BE2C (cell line): ENCODE results near the gene CWC27.

Experiments
- DNase-seq: peaks from one replicate; pipeline ENCODE4 v3.0.0-alpha.2; 2020
- H3K27me3 ChIP-seq: fragments of 250-450 bp; sonication (Bioruptor Pico); 2 replicates; pipeline ENCODE4 v1.5.1; 2020; ENCODE audit warnings: mild to moderate bottlenecking
- H3K36me3 ChIP-seq: fragments of 250-450 bp; sonication (Bioruptor Pico); 2 replicates; pipeline ENCODE4 v1.5.1; 2020; ENCODE audit warnings: mild to moderate bottlenecking
- H3K4me1 ChIP-seq: fragments of 250-450 bp; sonication (Bioruptor Pico); 2 replicates; pipeline ENCODE4 v1.5.1; 2020
- H3K4me3 ChIP-seq: 2 replicates; pipeline ENCODE4 v1.5.1; 2011; ENCODE audit warnings: low read depth, low read length
- H3K9me3 ChIP-seq: fragments of 250-450 bp; sonication (Bioruptor Pico); 2 replicates; pipeline ENCODE4 v1.5.1; 2020
- TF ChIP-seq, protein P1 (sequence below): IDR thresholded peaks from 2 replicates; pipeline ENCODE4 v1.5.1; 2012; ENCODE audit warnings: mild to moderate bottlenecking, low read depth, low read length

The CWC27 gene

DNA sequence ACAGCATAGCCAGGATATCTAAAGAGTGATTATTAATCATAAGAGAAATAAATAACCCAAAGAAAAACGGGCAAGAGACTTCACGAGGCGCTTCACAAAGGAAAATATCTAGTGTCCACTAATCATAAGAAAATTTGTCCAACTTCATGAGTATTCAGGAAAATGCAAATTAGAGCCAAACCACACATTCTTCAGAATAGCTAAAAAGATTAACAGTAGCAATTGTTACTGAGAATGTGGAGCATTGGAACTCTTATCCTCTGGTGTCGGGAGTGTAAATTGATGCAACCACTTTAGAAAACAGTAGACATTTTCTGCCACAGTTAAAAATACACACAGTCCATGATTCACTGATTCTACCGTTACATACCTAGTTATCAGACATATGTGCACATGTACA, 145.7 kb downstream of the CWC27 start:
- Histone ChIP-seq H3K36me3 (no peaks in the 10 kb centered on the region), H3K4me3 (no peak overlapping the region), H3K4me1 (no peaks in the 10 kb centered on the region), H3K27me3 (no peaks in the 10 kb centered on the region), H3K9me3 (no peaks in the 10 kb centered on the region)
- TF ChIP-seq, protein P1, sequence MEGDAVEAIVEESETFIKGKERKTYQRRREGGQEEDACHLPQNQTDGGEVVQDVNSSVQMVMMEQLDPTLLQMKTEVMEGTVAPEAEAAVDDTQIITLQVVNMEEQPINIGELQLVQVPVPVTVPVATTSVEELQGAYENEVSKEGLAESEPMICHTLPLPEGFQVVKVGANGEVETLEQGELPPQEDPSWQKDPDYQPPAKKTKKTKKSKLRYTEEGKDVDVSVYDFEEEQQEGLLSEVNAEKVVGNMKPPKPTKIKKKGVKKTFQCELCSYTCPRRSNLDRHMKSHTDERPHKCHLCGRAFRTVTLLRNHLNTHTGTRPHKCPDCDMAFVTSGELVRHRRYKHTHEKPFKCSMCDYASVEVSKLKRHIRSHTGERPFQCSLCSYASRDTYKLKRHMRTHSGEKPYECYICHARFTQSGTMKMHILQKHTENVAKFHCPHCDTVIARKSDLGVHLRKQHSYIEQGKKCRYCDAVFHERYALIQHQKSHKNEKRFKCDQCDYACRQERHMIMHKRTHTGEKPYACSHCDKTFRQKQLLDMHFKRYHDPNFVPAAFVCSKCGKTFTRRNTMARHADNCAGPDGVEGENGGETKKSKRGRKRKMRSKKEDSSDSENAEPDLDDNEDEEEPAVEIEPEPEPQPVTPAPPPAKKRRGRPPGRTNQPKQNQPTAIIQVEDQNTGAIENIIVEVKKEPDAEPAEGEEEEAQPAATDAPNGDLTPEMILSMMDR = no peak
- no peak for DNase-seq

- DNase-seq = no peak
- TF ChIP-seq, protein P1 = no peak
Observed at GRCh38 chr5:64918083-64918482, 149.4 kb downstream of the CWC27 start.

GRCh38 chr5:64921386-64921785, 152.7 kb downstream of the CWC27 start:
- H3K4me1 ChIP-seq = no peaks in the 10 kb centered on the region
- H3K36me3 ChIP-seq = no peaks in the 10 kb centered on the region
- H3K4me3 ChIP-seq = no peak overlapping the region
- H3K27me3 ChIP-seq = no peaks in the 10 kb centered on the region
- TF ChIP-seq, protein P1 = no peak
- no peak for DNase-seq
- no peaks in the 10 kb centered on the region; the same call in 1 of the 2 replicates for H3K9me3 ChIP-seq

More at GRCh38 chr5:64918083-64918482, 149.4 kb downstream of the CWC27 start:
- Histone ChIP-seq H3K36me3 (no peaks in the 10 kb centered on the region), H3K4me1 (no peaks in the 10 kb centered on the region), H3K9me3 (no peaks in the 10 kb centered on the region; the same call in 1 of the 2 replicates), H3K4me3 (no peak overlapping the region), H3K27me3 (no peaks in the 10 kb centered on the region)

GRCh38 chr5:64923151-64923685, 154.5 kb downstream of the CWC27 start:
- H3K4me3 ChIP-seq = no peak overlapping the region
- no peaks in the 10 kb centered on the region for H3K4me1 ChIP-seq
- TF ChIP-seq, protein P1 = no peak
- DNase-seq = peak; percentile 5
- H3K27me3 ChIP-seq = no peaks in the 10 kb centered on the region
- no peaks in the 10 kb centered on the region for H3K36me3 ChIP-seq
- H3K9me3 ChIP-seq = no peaks in the 10 kb centered on the region; the same call in 1 of the 2 replicates

GRCh38 chr5:64925123-64925522, 156.4 kb downstream of the CWC27 start:
- no peak for DNase-seq
- TF ChIP-seq, protein P1 = no peak
- Histone ChIP-seq H3K27me3 (no peaks in the 10 kb centered on the region), H3K36me3 (no peaks in the 10 kb centered on the region), H3K9me3 (no peaks in the 10 kb centered on the region; the same call in 1 of the 2 replicates), H3K4me1 (no peaks in the 10 kb centered on the region), H3K4me3 (no peak overlapping the region)

DNA sequence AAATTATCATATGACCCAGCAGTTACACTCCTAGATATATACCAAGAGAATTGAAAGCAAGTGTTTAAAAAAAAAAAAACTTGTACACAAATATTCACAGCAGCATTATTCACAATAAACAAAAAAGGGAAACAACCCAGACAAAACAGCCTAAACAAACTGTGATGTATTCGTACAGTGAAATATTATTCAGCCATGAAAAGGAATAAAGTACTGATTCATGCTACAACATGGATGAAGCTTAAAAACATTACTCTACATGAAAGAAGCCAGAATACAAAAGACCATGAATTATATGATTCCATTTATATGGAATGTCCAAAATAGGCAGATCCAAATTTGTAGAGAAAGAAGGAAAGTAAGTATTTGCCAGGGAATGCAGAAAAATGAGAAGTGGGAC, 161.1 kb downstream of the CWC27 start:
- no peak for DNase-seq
- no peaks in the 10 kb centered on the region for H3K9me3 ChIP-seq
- H3K27me3 ChIP-seq = no peaks in the 10 kb centered on the region

More for the DNA sequence above, 161.1 kb downstream of the CWC27 start:
- TF ChIP-seq, protein P1 = no peak
- Histone ChIP-seq H3K4me1 (no peaks in the 10 kb centered on the region), H3K36me3 (no peaks in the 10 kb centered on the region), H3K4me3 (no peak overlapping the region)
